ENCODE results near the gene JPH4.
"Not testable (repeated sequence)": the region's sequence is repeated elsewhere in the genome, so short reads cannot be mapped to it uniquely, and the experiment has no call there.

The JPH4 gene

GRCh38 chr14:23547924-23548323 is 30.7 kb downstream of the JPH4 start:
- no peak for DNase-seq (ENCODE audit: low spot score)

GRCh38 chr14:23546450-23547035 is 32.0 kb downstream of the JPH4 start:
- no peak for DNase-seq (ENCODE audit: low spot score)

GRCh38 chr14:23545740-23546365 is 32.7 kb downstream of the JPH4 start:
- no peak for DNase-seq (ENCODE audit: low spot score)

- DNase-seq (ENCODE audit: low spot score) = peak; percentile 65
Observed at GRCh38 chr14:23544511-23545447, 33.8 kb downstream of the JPH4 start.

- DNase-seq (ENCODE audit: low spot score) = no peak
Observed at GRCh38 chr14:23543403-23543802, 35.2 kb downstream of the JPH4 start.

- no peak for DNase-seq (ENCODE audit: low spot score)
Observed at GRCh38 chr14:23542261-23542660, 36.3 kb downstream of the JPH4 start.

- DNase-seq (ENCODE audit: low spot score) = no peak
Observed at GRCh38 chr14:23540141-23540469, 38.5 kb downstream of the JPH4 start.

GRCh38 chr14:23539248-23540140 is 39.1 kb downstream of the JPH4 start:
- peak; percentile 20 for DNase-seq (ENCODE audit: low spot score)

- no peak for DNase-seq (ENCODE audit: low spot score)
Observed at GRCh38 chr14:23538785-23539184, 39.8 kb downstream of the JPH4 start.

- DNase-seq (ENCODE audit: low spot score) = no peak
Observed at GRCh38 chr14:23538050-23538718, 40.4 kb downstream of the JPH4 start.

- no peak for DNase-seq (ENCODE audit: low spot score)
Observed at GRCh38 chr14:23537351-23538049, 41.1 kb downstream of the JPH4 start.

- DNase-seq (ENCODE audit: low spot score) = not testable (repeated sequence)
Observed at GRCh38 chr14:23536906-23537305, 41.7 kb downstream of the JPH4 start.

GRCh38 chr14:23536494-23536893 is 42.1 kb downstream of the JPH4 start:
- no peak for DNase-seq (ENCODE audit: low spot score)

- no peak for DNase-seq (ENCODE audit: low spot score)
Observed at GRCh38 chr14:23535943-23536342, 42.6 kb downstream of the JPH4 start.

GRCh38 chr14:23533652-23534435 is 44.7 kb downstream of the JPH4 start:
- no peak for DNase-seq (ENCODE audit: low spot score)

GRCh38 chr14:23532658-23533057 is 45.9 kb downstream of the JPH4 start:
- no peak for DNase-seq (ENCODE audit: low spot score)

- DNase-seq (ENCODE audit: low spot score) = no peak
Observed at GRCh38 chr14:23531391-23531790, 47.2 kb downstream of the JPH4 start.

- no peak for DNase-seq (ENCODE audit: low spot score)
Observed at GRCh38 chr14:23530375-23531055, 48.1 kb downstream of the JPH4 start.

- DNase-seq (ENCODE audit: low spot score) = no peak
Observed at GRCh38 chr14:23529016-23529415, 49.6 kb downstream of the JPH4 start.

GRCh38 chr14:23528555-23528954 is 50.0 kb downstream of the JPH4 start:
- DNase-seq (ENCODE audit: low spot score) = no peak

All from SW480 (cell line).